ENCODE measurements around the gene SEC14L2. TPM values are rescaled to one million over a fixed set of nuclear protein-coding genes. Genes with fewer than 3 reads are reported as not detected.

The SEC14L2 gene
- total RNA-seq, 1 donor from 2014 or later = 14.5 TPM

DNA sequence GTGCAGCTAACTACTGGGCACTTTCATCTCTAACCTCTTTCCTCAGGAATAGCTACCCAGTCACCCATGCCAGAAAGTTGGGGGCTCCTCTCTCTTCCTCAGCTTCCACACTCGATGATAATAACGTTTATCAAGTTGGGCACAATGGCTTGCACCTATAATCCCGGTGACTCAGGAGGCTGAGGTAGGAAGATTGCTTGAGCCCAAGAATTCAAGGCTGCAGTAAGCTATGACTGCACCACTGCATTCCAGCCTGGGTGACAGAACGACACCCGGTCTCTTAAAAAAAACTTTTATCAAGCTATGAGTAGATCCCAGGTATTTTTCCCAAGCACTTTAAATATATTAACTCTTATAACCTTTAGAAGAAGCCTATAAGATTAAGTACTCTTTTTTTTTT, 42.2 kb upstream of the SEC14L2 start:
- Histone ChIP-seq H3K9ac (ENCODE audit: low read length) (peak overlapping the region; percentile 48), H4K20me1 (ENCODE audit: insufficient read depth, low read length) (peaks cover 62% of the 10 kb centered on the region), H3K4me2 (ENCODE audit: low read length) (peak overlapping the region; percentile 97), H3K27me3 (ENCODE audit: insufficient read depth, low read length) (no peaks in the 10 kb centered on the region), H3K9me3 (ENCODE audit: insufficient read depth, low read depth, low read length) (no peaks in the 10 kb centered on the region), H2AFZ (ENCODE audit: low read depth, low read length) (no peak overlapping the region), H3K27ac (ENCODE audit: low read depth, low read length) (no peak overlapping the region), H3K36me3 (ENCODE audit: insufficient read depth, low read length) (peaks cover 30% of the 10 kb centered on the region), H3K4me1 (ENCODE audit: insufficient read depth, low read length) (peaks cover 20% of the 10 kb centered on the region), H3K79me2 (ENCODE audit: insufficient read depth, low read length) (peaks cover 67% of the 10 kb centered on the region), H3K4me3 (ENCODE audit: insufficient read depth, low read depth, low read length) (peak overlapping the region; percentile 98)
- Mint-ChIP-seq H3K9me3 (ENCODE audit: unreplicated experiment) (no peaks in the 10 kb centered on the region), H3K27ac (ENCODE audit: unreplicated experiment) (peak overlapping the region; percentile 18), H3K27me3 (ENCODE audit: low read depth, unreplicated experiment) (no peaks in the 10 kb centered on the region), H3K36me3 (ENCODE audit: low read depth, unreplicated experiment) (peaks cover 17% of the 10 kb centered on the region), H3K4me1 (ENCODE audit: low read depth, unreplicated experiment) (peaks cover 23% of the 10 kb centered on the region), H3K4me3 (ENCODE audit: unreplicated experiment) (peak overlapping the region; percentile 96)
- TF ChIP-seq, protein P1, sequence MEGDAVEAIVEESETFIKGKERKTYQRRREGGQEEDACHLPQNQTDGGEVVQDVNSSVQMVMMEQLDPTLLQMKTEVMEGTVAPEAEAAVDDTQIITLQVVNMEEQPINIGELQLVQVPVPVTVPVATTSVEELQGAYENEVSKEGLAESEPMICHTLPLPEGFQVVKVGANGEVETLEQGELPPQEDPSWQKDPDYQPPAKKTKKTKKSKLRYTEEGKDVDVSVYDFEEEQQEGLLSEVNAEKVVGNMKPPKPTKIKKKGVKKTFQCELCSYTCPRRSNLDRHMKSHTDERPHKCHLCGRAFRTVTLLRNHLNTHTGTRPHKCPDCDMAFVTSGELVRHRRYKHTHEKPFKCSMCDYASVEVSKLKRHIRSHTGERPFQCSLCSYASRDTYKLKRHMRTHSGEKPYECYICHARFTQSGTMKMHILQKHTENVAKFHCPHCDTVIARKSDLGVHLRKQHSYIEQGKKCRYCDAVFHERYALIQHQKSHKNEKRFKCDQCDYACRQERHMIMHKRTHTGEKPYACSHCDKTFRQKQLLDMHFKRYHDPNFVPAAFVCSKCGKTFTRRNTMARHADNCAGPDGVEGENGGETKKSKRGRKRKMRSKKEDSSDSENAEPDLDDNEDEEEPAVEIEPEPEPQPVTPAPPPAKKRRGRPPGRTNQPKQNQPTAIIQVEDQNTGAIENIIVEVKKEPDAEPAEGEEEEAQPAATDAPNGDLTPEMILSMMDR (IDR thresholded peaks at IDR 0.05; ENCODE audit: insufficient read depth, low read depth, low read length) = no peak
- no peak for TF ChIP-seq EZH2 (IDR thresholded peaks at IDR 0.05; ENCODE audit: insufficient read depth, low read length)
- DNase-seq (ENCODE audit: low read depth) = no peak
- FAIRE-seq = no peak

DNA sequence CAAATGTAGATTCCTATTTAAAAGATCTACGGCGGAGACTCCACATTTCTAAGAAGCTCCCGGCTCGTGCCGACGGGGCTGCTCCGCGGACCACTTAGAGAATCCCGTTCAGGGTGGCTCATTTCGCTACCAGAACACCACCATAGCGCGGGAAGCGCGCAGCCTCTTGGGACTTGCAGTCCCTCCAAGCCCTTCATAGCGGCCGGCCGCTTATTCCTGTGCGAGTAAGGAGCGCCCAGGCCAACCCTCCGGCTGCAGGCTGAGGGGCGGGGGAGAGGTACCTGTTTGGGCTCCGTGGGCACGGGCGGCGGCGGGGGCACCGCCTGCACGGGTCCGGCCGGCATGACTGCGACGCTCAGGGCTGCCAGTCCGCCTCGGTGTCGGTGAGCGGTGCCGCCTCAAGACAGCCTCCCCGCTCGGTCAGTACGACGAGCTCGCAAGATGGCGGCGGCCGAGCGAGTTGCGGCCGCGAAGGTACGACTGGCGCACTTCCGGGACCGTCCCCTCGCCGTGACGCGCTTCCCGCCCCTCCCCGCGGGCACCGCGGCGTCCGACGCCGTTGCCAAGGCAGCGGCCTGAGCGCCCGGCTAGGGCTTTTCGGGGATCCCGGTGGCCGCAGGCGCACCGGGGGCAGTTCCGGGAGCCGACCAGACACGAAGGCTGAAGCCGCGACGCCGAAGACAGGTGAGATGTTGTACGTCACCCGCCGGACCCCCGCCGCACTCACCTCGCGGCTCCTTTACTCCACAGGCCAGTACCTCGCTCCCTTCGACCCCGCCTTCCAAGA, 40.2 kb upstream of the SEC14L2 start, which contains the start of the genes CCDC157 and SF3A1:
TSS of gene CCDC157 (plus strand) at position 559 of the 787 bp plus-strand sequence. CDS start 8,994 bp downstream, outside the sequence.
TSS of gene SF3A1 (minus strand) at position 446 of the 787 bp plus-strand sequence. CDS start at position 344, 102 bp downstream.
- peak within 1 kb of the TSS; percentile 98 for H3K4me3 ChIP-seq (ENCODE audit: insufficient read depth, low read depth, low read length)
- H3K27ac Mint-ChIP-seq (ENCODE audit: unreplicated experiment) = peak within 1 kb of the TSS; percentile 95
- H3K36me3 Mint-ChIP-seq (ENCODE audit: low read depth, unreplicated experiment) = peaks cover 16% of the 10 kb centered on the region
- peaks cover 15% of the 10 kb centered on the region for H3K36me3 ChIP-seq (ENCODE audit: insufficient read depth, low read length)
- peaks cover 48% of the 10 kb centered on the region for H3K79me2 ChIP-seq (ENCODE audit: insufficient read depth, low read length)
- H3K4me1 Mint-ChIP-seq (ENCODE audit: low read depth, unreplicated experiment) = peaks cover 23% of the 10 kb centered on the region
- H3K27me3 ChIP-seq (ENCODE audit: insufficient read depth, low read length) = no peaks in the 10 kb centered on the region
- H3K9me3 ChIP-seq (ENCODE audit: insufficient read depth, low read depth, low read length) = no peaks in the 10 kb centered on the region
- peak within 1 kb of the TSS; percentile 88 for H2AFZ ChIP-seq (ENCODE audit: low read depth, low read length)
- H3K27me3 Mint-ChIP-seq (ENCODE audit: low read depth, unreplicated experiment) = no peaks in the 10 kb centered on the region
- peak within 1 kb of the TSS; percentile 98 for H3K27ac ChIP-seq (ENCODE audit: low read depth, low read length)
- H3K9me3 Mint-ChIP-seq (ENCODE audit: unreplicated experiment) = no peaks in the 10 kb centered on the region
- H3K9ac ChIP-seq (ENCODE audit: low read length) = peak within 1 kb of the TSS; percentile 92
- H3K4me1 ChIP-seq (ENCODE audit: insufficient read depth, low read length) = peaks cover 20% of the 10 kb centered on the region
- no peak for TF ChIP-seq EZH2 (IDR thresholded peaks at IDR 0.05; ENCODE audit: insufficient read depth, low read length)
- TF ChIP-seq, protein P1 (IDR thresholded peaks at IDR 0.05; ENCODE audit: insufficient read depth, low read depth, low read length) = no peak
- FAIRE-seq (no peak), DNase-seq (ENCODE audit: low read depth) (peak; percentile 83)
- H3K4me3 Mint-ChIP-seq (ENCODE audit: unreplicated experiment) = peak within 1 kb of the TSS; percentile 96
- peaks cover 45% of the 10 kb centered on the region for H4K20me1 ChIP-seq (ENCODE audit: insufficient read depth, low read length)
- peak within 1 kb of the TSS; percentile 97 for H3K4me2 ChIP-seq (ENCODE audit: low read length)

DNA sequence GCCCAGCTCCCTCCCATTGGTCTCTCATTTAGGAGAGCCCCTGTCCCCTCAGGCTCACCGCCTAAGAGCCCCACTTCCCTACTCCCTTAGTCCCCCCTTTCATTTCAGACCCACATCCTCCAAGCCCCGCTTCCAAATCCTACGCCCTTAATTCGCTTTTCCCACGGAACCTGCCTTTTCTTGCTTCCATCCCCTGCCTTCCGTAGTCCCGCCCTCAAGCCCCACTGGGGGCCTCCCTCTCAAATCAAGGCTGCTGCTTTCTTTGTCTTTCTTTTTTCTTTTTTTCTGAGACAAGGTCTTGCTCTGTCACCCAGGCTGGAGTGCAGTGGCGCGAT, 39.6 kb upstream of the SEC14L2 start:
- peaks cover 23% of the 10 kb centered on the region for H3K4me1 Mint-ChIP-seq (ENCODE audit: low read depth, unreplicated experiment)
- FAIRE-seq = no peak
- Histone ChIP-seq H3K4me3 (ENCODE audit: insufficient read depth, low read depth, low read length) (peak overlapping the region; percentile 98), H3K79me2 (ENCODE audit: insufficient read depth, low read length) (peaks cover 43% of the 10 kb centered on the region), H4K20me1 (ENCODE audit: insufficient read depth, low read length) (peaks cover 40% of the 10 kb centered on the region), H3K27me3 (ENCODE audit: insufficient read depth, low read length) (no peaks in the 10 kb centered on the region), H3K36me3 (ENCODE audit: insufficient read depth, low read length) (peaks cover 10% of the 10 kb centered on the region), H3K9ac (ENCODE audit: low read length) (peak overlapping the region; percentile 92), H2AFZ (ENCODE audit: low read depth, low read length) (peak overlapping the region; percentile 88), H3K4me2 (ENCODE audit: low read length) (peak overlapping the region; percentile 97), H3K27ac (ENCODE audit: low read depth, low read length) (peak overlapping the region; percentile 98), H3K4me1 (ENCODE audit: insufficient read depth, low read length) (peaks cover 20% of the 10 kb centered on the region), H3K9me3 (ENCODE audit: insufficient read depth, low read depth, low read length) (no peaks in the 10 kb centered on the region)
- H3K36me3 Mint-ChIP-seq (ENCODE audit: low read depth, unreplicated experiment) = peaks cover 14% of the 10 kb centered on the region
- TF ChIP-seq, protein P1 (IDR thresholded peaks at IDR 0.05; ENCODE audit: insufficient read depth, low read depth, low read length) = no peak
- TF ChIP-seq EZH2 (IDR thresholded peaks at IDR 0.05; ENCODE audit: insufficient read depth, low read length) = no peak
- peak overlapping the region; percentile 93 for H3K27ac Mint-ChIP-seq (ENCODE audit: unreplicated experiment)
- no peaks in the 10 kb centered on the region for H3K27me3 Mint-ChIP-seq (ENCODE audit: low read depth, unreplicated experiment)
- H3K9me3 Mint-ChIP-seq (ENCODE audit: unreplicated experiment) = no peaks in the 10 kb centered on the region
- peak overlapping the region; percentile 96 for H3K4me3 Mint-ChIP-seq (ENCODE audit: unreplicated experiment)
- DNase-seq (ENCODE audit: low read depth) = no peak

Data from astrocyte (in vitro differentiated cells and primary cell).